Measurements from ENCODE around the gene COQ2.

The COQ2 gene

GRCh38 chr4:83219344-83220331 lies 65.0 kb downstream of the COQ2 start:
- peak; percentile 15 for DNase-seq (ENCODE audit: low read depth)
- TF ChIP-seq, protein P1, sequence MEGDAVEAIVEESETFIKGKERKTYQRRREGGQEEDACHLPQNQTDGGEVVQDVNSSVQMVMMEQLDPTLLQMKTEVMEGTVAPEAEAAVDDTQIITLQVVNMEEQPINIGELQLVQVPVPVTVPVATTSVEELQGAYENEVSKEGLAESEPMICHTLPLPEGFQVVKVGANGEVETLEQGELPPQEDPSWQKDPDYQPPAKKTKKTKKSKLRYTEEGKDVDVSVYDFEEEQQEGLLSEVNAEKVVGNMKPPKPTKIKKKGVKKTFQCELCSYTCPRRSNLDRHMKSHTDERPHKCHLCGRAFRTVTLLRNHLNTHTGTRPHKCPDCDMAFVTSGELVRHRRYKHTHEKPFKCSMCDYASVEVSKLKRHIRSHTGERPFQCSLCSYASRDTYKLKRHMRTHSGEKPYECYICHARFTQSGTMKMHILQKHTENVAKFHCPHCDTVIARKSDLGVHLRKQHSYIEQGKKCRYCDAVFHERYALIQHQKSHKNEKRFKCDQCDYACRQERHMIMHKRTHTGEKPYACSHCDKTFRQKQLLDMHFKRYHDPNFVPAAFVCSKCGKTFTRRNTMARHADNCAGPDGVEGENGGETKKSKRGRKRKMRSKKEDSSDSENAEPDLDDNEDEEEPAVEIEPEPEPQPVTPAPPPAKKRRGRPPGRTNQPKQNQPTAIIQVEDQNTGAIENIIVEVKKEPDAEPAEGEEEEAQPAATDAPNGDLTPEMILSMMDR (conservative IDR thresholded peaks at IDR 0.05; ENCODE audit: control insufficient read depth, insufficient read depth, low read depth, low read length) = no peak
- no peak overlapping the region for H3K4me3 ChIP-seq (ENCODE audit: control insufficient read depth, low read depth, low read length)

DNA sequence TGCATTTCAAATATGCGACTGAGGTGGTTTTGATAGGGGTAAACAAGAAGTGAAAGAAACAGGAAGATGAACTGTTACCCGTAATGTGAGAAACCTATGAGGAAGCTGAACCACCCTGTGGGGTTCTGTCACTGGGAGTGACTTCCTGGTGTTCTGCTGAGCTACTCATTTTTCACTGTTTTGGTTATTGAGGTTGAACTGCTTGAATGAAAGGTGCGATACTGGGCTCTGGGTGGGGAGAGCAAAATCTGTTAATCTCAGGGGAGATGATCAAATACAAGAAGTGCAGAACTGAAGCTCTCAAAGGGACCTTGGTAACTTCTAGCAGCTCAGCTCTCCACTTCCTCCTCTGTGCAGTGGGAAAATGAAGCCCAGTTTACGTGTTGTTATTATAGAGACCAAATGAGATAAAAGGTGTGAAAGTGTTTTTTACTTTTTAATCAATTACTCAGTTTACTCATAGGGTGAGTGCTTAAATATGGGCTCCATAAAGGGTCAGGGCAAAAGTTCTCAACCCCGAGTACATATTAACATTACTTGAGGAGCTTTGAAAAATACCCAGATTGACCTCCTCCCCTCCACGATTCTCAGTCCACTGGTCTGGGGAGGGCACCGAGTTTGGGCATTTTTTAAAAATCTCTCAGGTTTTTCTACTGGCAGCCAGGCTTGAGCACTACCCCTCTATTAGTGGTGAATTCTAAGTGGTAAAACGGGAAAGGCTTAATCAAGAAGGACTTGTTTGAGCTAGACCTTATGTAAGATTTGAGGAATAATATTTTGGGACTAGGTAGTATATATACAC lies 66.7 kb downstream of the COQ2 start:
- TF ChIP-seq, protein P1 (conservative IDR thresholded peaks at IDR 0.05; ENCODE audit: control insufficient read depth, insufficient read depth, low read depth, low read length) = no peak
- DNase-seq (ENCODE audit: low read depth) = no peak
- no peak overlapping the region for H3K4me3 ChIP-seq (ENCODE audit: control insufficient read depth, low read depth, low read length)

DNA sequence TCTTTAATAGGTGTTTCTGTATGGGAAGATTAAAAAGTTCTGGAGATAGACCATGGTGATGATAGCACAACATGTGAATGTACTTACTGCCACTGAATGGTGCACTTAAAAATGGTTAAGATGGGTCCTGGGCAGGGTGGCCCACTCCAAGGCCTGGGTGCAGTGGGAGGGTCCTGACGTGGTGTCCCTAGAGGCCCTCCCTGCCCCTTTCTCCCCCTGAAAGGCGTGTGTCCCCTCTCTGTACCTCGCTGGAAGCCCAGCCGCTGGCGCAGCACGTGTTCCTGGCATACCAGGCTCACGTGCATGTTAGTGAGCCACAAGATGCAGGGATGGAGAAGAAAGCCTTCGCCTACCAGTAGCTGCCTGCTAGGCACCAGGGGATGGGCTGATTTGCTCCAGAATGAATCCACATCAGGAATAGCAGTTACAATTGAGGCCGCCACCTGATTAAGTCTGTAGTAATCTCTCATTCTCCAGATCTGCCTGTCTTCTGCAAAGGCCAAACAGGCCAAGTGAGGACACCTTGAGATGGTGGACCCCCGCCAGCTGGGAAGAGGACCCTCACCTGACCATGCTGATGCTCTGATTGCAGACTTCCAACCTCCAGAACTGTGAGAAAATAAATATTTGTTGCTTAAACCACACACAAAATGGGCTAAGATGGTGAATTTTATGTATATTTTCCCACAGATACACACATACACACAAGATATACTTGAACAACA lies 67.5 kb downstream of the COQ2 start:
- no peak for DNase-seq (ENCODE audit: low read depth)
- TF ChIP-seq, protein P1 (conservative IDR thresholded peaks at IDR 0.05; ENCODE audit: control insufficient read depth, insufficient read depth, low read depth, low read length) = no peak
- H3K4me3 ChIP-seq (ENCODE audit: control insufficient read depth, low read depth, low read length) = no peak overlapping the region

- TF ChIP-seq, protein P1 (conservative IDR thresholded peaks at IDR 0.05; ENCODE audit: control insufficient read depth, insufficient read depth, low read depth, low read length) = no peak
- DNase-seq (ENCODE audit: low read depth) = no peak
- H3K4me3 ChIP-seq (ENCODE audit: control insufficient read depth, low read depth, low read length) = no peak overlapping the region
Observed at GRCh38 chr4:83214079-83214478, 70.5 kb downstream of the COQ2 start.

Data from fibroblast of mammary gland (primary cell).